A172 (cell line): ENCODE measurements around the gene ALDH1A2. TPM values are rescaled to one million over a fixed set of nuclear protein-coding genes. Genes with fewer than 3 reads are reported as not detected.

ENCODE experiments used
- DNase-seq: peaks from one replicate; pipeline ENCODE4 v3.0.0-alpha.2; 2015; ENCODE audit warnings: low spot score
- total RNA-seq: library from RNA; depleted of rRNA; stranded (reverse); fragments of >200 nt; shearing (Covaris generic); gene quantifications from 2 replicates; pipeline ENCODE4 v1.2.3, GENCODE V29; 2014

The ALDH1A2 gene
- total RNA-seq, 1 experiment from 2014 or later, result not detected

DNA sequence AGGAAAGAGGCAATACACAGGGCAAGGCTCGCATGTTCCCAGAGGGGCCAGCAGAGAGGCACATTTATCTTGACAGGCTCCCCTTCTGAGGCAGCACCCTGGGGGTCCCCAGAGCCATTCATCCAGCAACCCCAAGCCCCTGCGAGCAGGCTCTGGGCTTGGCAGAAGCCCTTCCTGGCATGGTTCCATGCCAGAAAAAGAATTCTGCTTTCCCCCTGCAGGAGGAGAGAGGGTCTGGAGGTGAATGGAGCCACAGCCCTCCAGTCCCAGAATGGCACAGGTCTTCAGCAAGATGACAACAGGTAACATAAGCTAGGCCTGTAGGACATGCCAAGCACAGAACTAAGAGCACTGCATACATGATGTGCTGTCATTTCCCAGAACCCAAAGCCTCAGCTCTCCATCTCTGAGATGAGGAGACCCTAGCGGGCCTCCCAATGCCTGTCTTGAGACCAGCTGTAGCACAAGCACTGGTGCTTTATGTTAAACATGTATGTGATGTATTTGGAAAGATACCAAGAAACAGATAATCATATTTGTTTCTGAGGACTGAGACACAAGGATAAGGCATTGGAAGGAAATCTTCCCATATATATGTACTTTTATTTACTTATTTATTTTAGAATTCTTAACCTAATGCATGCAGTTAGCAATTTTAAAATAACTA, 121.6 kb downstream of the ALDH1A2 start:
- DNase-seq, result no peak

DNA sequence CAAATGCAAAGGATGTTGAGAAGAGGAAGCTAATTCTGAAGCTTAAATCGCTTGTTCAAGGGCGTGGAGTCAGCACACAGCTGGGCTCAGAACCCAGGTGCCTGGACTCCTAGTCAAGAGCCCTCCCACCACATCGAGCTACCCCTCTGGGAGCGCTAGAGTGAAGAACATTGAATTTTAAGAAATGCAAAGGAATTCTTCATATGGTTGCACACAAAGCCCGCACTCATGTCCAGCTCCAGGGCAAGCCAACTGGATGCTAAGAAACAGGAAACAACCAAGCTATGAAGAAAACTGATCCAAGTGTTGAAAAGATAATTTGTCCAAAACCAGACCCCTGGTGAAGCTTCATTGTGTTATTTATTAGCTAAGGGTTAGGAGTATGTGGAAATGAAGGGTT, 122.3 kb downstream of the ALDH1A2 start:
- no peak for DNase-seq

DNA sequence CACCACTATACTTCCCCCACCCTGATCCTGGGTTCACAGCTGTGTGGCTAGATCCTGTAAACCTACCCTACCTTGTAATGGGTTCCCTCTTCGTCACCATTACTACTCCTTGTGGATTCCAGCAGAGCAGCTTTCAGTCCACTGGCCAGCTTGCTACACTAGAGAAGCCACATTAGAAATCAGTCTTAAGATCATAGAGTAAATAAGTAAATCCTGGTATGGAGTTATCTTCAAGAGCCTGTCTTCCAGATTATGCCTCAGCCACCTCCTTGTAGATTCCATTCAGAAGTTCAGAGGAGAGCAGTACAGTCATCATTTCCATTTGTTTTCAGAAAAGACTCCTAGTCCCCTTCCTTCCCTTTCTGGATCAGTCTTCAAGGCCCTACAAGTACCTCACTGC, 123.7 kb downstream of the ALDH1A2 start:
- no peak for DNase-seq

DNA sequence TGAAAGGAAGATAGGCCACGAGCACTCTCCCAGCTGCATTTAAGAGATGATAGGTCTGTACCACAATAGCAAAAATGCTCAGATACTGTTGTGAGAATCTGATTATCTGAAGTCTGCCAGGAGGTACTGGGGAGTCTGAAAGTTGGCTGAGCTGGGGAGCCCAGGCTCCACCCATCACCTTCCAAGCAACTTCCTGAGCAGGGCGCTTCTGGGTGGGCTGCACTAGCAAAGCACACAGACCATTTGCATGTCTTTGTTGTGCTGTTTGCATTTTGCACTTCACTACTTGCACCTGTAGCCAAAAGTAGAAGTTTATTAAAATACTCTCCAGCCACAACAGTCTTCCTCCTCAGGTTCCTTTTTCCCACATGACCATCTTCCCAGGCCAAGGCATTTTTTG, 133.2 kb downstream of the ALDH1A2 start:
- no peak for DNase-seq

DNA sequence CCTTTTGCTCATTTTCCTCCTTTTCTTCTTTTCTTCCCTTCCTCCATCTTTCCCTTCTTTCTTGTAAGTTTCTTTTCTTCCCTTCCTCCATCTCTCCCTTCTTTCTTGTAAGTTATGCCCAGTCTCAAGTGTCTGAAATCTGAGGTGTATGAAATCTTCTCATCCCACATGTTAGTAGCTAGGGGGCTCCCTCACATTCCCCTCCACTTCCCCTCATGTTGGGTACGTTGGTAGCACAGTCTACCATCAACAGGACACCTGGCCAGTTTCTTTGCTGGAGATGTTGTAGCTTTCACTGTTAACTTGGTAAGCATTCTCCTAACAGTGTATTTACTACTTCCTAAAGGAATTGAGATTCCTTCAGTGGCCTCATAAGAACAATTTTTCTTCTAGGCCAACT, 133.9 kb downstream of the ALDH1A2 start:
- DNase-seq, result no peak

DNA sequence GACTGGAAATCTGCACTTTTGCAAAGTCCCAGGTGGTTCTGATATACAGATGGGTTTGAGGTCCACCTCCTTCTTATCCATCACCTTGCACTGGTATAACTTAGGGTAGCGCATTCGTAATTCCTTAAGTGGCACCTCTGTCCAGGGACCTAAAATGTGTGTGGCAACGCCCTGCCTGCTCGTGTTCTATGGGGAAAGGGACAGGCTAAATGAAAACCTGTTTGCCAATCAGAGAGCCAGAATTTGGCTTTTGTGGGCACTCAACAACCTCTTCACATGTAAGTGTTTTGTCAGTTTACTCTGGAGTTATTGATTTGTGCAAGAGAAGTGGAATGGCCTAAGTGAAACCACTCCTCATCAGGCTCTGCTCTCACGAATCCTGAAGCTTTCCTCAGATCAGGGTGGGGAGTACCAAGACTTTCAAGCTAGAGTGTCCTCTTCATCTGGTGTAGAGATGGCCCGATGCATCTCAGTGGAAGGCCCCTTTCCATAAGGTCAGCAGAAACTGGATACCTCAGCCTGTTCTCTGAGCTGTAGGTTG, 138.3 kb downstream of the ALDH1A2 start:
- DNase-seq, result no peak

DNA sequence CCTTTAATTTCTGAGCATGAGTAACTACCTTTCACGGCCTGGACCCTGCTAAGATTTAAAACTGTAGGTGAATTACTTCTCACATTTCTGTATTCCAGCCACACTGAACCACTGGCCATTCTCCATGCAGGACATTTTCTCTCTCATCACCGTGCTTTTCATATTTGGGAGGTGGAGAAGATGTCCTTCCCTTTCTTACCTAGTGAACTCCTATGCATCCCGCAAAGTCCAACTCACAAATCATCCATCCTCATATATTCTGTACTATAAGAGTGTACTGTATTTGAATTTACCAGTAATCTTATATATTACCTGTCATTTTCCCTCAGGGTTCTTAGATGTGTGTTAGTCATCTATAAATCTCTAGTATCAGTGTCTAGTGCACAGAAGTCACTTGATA, 139.9 kb downstream of the ALDH1A2 start:
- DNase-seq, result no peak

DNA sequence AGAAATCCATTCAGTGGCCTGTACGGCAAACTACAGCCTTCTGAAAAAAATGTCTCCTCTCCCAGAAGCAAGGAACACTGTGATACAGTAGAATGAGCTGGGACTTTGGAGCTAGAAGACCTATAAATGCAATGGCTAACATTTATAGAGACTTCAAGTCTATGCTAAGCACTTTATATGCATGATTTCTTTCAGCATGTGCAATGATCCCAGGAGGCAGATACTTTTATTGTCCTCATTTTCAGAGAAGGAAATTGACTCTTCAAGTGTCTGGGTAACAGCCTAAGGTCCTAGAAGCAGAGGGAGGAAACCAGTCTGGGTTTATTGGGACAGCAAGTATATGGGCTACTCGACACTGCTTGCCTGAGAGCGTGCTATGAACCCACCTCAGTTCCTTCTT, 140.9 kb downstream of the ALDH1A2 start:
- no peak for DNase-seq

DNA sequence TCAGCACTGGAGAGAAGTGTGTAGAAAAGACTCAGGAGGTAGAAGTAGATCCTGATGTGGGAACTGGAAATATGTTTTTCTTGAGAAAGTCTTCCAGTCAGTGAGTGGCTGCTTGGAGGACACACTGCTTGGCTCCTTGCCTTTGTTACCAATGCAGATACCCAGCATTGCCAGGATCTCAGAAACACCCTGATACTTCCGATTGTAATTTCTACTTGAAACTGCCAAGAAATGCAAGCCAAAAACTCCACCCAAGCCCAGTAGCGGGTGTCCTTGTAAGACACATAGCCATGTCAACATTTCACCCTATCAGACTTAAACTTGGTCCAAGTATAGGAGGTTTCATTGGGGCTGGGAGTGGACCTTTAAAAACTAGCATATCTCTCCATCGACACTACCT, 141.8 kb downstream of the ALDH1A2 start:
- DNase-seq, result no peak

DNA sequence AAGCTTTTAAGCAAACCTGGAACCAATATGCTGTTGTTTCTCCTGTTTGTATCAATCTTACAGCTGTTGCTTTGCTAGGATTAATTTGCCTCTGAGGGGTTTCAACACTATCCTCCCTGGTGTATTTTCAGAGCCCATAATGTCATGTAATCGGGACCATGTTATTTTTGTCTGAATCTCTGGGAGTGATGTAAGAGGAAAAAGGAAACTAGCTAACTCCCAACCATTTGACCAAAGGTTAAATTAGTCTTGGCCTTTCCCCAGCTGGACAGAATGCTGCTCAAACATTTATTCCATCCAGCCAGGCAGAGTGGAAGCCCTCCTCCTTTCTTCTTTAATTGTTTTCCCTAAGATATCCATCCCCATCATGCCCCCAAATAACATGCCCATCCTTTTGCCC, 142.2 kb downstream of the ALDH1A2 start:
- no peak for DNase-seq

DNA sequence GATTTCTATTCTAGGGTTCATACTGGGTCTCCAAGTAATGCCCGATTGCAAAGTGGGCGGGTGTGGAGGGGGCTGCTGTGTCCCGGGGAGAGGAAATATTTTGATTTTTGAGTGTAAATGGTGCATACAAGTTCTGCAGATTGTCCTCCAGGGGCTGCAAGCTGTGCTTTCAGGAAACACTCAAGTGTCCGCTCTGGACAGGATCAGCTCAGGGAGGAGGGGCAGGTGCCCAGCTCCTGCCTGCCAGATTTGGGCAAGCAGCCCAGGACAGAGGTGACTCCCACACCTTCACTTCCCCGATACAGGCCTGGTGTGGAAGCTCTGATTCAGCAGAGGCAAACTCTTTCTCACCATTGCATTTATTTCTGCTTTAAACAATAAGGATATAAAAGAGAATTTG, 142.7 kb downstream of the ALDH1A2 start:
- peak; percentile 13 for DNase-seq

DNA sequence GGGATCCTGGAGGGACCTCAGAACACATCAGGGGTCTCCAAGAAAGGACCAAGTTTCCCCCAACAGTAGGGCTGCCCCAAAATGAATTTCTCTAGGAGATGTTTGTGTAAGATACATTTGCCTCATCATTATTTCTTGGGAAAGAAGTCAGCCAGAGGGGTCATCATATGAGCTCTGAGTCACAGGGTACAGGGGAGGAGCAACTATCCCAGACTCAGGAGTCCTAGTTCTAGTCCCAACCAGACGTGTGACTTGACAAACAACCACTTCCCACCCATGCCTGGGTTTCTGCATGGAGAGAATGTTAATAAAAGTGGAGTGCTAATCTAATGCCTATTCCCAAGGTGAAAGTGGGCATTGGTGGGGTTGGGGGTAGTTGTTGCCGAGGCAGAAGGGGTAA, 144.1 kb downstream of the ALDH1A2 start:
- peak; percentile 5 for DNase-seq

DNA sequence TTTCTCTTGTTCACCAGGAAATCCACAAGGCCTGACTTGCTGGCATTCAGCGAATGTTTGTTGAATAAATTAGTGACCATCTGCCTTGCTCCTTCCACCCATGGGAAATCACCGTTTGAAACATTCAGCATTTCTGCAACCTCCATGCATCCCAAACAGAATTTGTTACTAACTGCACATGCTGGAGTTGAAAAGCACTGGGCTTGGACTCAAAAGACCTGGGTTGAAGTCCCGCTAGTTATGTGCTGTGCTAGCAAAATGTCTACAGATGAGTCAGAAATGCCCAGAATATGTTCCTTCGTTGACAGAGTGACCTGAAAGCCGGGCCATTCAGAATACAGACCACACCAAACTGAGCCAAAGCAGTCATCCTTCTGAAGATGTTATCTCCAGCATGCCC, 144.6 kb downstream of the ALDH1A2 start:
- no peak for DNase-seq

DNA sequence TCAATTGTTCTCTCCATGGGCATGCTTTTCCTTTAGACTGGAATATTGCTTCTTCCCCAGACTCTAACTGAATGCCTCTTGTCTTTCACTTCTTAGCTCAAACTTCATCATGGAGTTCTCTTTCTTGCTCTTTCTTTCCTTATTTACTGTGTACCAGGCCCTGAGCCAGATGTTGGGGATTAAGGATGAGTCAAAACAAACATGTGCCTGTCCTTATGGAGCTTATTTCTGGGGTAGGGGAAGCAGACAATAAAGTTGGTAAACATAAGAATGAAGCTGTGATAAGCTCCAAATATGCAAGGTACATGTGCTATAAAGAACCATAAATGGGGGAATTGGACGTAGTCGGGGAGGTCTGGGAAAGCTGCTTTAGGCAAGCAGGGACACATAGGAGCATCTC, 145.8 kb downstream of the ALDH1A2 start:
- no peak for DNase-seq

DNA sequence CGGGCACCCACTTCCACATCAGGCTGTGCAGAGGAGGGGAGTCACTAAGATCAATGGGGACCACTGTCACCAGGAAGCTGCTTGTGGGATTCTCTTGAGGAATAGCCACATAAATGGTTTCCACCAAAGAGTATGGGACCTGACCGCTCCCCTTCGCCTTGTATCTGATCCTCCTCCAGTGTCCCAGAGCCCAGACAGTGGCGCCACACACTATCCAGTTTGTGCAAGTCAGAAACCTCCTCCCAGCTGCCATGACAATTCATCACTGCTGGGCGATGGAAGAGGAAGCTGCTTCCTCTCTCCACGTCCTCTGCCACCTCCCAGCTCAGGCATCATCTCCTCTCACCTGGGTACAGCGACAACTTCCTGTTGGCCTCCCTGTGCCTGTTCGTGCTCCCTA, 147.5 kb downstream of the ALDH1A2 start:
- no peak for DNase-seq

DNA sequence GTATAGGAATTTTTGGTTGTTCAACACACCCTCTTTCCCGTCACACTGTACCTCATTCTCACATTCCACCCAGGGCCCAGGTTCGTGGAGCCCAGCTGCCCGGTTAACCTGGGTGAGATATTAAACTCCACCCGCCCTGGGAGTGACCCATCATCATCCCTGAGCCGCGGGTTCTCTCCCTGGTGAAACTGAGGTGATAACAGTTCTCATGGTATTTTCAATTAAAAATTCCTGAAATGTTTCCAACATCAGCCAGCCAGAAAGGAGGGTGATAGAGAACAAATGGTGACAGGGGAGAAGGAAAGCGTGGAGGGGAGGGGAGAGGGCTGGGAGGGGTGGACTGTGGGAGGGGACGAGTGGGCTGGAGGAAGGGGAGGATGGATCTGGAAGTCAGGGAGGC, 148.8 kb downstream of the ALDH1A2 start:
- DNase-seq, result no peak

DNA sequence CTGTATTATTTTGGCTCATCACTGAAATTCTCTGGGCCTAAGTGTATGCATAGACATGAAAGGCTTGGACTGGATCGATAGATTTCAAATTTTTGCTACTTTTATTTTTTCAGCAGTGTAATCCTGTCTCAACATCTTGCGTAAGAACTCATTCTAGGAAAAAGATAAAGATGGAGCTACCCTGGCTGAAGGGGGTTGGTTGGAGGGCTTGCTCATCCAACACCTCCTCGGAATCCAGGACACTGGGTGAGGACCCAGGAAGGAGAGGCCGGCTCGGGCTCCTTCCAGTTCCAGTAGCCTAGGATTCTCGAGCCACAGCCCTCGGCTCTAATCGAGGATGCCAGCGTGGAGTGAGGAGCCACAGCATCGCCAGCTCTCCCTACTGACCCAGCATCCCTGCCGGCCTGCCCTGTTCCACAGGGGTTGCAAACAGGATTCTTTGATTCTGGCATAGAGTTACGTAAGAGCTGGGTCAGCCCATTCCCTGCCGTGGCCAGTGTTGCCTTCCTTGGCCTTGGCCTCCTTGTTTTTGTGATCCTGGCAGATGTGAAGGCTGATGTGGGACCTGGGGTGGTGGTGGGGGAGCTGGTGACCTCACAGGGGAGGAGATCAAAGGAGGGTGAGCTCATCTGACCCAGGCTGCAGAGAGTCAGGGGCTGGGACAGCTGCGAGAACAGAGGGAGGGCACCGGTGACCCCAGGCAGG, 149.5 kb downstream of the ALDH1A2 start:
- no peak for DNase-seq

DNA sequence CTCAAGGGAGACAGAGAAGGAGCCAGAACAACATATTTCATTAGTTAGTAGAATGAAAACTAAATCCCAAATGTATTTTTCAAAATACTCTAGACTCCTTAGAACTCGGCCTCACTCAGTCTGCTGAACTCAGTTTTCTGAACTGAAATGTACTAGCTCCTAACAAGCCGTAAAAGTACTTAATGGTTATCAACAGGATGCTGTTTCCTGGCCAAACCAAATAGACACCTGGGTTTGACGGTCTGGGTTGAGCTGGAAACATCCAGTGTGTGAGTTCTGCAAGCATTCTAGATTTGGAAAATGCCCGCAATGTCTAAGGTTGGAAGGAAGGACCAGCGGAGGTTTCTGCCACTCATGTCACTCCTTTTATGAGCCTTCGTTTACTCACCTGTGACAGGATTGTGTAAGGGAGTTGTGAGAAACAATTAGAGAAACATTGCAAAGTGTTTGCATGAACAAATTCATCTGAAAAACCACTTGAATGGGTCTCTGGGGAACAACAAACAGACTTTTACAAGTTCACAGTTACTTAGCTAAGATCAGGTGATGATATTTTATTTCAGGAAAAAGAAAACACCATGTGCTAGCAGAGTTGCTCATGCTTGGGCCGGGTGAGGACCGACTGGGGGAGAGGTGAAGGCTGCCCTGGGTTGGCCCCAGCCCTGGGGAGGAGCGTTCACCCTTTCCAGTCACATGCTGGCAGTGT, 151.0 kb downstream of the ALDH1A2 start:
- DNase-seq, result no peak

DNA sequence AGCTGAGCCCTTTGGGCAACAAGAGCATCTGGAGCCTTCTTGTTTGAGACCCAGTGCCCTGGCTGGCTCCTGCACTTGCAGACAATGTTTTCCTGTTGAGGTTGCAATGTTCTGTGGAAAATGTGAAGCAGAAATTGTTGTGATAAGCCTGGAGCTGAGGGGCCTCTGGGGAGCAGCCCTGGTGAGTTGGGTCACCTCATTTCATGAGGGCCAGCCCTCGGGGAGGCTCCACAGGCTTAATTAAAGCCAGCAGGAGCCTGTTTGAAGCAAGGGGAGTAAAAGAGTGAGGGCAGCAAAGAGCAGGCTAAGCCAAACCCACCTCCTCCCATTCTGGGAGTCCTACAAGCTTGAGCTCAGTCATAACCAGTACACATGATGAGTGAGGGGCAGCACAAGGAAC, 154.3 kb downstream of the ALDH1A2 start:
- no peak for DNase-seq

DNA sequence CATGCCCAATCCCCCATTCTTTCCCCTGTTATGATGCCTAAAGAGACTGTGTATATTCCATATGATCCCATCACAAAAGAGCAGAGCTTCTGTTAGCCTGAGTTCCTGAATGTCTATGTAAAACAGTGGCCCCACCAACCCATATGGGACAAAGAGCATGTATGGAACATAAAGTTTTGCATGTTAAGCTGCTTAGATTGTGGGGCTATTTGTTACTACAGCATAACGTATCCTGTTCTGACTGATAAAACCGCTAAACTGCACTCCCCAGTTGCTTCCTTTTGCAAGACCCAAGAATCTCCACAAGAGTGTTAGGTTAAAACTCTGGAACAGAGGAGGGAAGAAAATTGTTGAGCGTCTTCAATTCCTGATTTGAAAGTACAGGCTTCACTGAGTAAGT, 154.8 kb downstream of the ALDH1A2 start:
- DNase-seq, result no peak

DNA sequence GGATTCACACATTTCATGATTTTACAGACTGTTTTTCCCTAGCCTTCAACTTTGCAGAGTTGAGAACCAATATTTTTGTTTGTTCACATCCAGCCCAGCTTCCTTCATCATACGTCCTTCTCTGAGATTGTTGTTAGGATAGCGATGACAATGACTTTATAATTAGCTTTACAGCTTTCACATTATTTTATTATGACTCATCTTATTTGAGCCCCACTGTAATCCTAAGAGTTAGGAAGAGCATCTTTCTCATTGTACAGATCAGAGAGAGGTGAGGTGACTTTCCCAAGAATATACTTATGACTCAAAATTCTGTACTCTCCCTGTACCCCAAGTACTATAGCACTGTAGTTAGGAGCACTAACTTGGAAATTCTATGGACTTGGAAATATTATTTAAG, 156.1 kb downstream of the ALDH1A2 start:
- peak; percentile 9 for DNase-seq

DNA sequence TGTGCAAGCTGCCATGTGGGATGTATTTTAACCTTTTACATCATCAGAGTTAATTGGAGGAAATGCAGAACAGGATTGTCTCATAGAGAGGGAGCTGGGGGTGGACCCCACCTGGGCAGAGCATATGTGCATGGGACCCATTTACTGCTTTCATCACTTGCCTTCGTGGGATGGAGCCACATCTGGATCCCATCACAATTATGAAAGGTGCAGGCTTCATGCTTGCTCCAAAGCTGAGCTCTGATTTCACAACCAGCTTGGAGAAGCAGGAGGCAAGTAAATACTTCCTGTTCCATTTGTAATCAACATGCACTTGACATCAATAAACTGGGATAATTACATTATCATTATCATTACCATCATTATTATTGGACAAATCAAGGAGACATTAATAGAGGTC, 161.9 kb downstream of the ALDH1A2 start:
- no peak for DNase-seq
